Cardiac muscle cell (in vitro differentiated cells and primary cell): ENCODE measurements around the gene SOX13. TPM values are rescaled to one million over a fixed set of nuclear protein-coding genes. Genes with fewer than 3 reads are reported as not detected.

Experiments
- DNase-seq, 2 donors: peaks; one replicate each; pipeline versions ENCODE4 v3.0.0 to v3.0.0-alpha.2; 2010 to 2017; ENCODE audit warnings: low read depth in 1 of 2, low spot score in 1 of 2
- H3K27ac ChIP-seq: fragments of 200-600 bp; sonication (generic); 2 replicates; pipeline ENCODE4 v1.5.1; 2016
- H3K27me3 ChIP-seq: fragments of 200-600 bp; sonication (generic); 2 replicates; pipeline ENCODE4 v1.6.0; 2016; ENCODE audit warnings: control low read depth
- H3K36me3 ChIP-seq: fragments of 200-600 bp; sonication (generic); 2 replicates; pipeline ENCODE4 v1.5.1; 2016; ENCODE audit warnings: control low read depth
- H3K4me1 ChIP-seq: fragments of 200-600 bp; sonication (generic); 2 replicates; pipeline ENCODE4 v1.8.1; 2017; ENCODE audit warnings: low read depth, mild to moderate bottlenecking, mixed run types
- H3K4me3 ChIP-seq: fragments of 200-600 bp; sonication (generic); 2 replicates; pipeline ENCODE4 v1.5.1; 2016; ENCODE audit warnings: mild to moderate bottlenecking
- H3K9me3 ChIP-seq: fragments of 200-600 bp; sonication (generic); 2 replicates; pipeline ENCODE4 v1.5.1; 2017; ENCODE audit warnings: low read depth, mild to moderate bottlenecking, control low read depth
- CTCF ChIP-seq: IDR thresholded peaks from 2 replicates; pipeline ENCODE4 v1.5.1; 2012; ENCODE audit warnings: low read depth, mild to moderate bottlenecking, low read length
- polyA plus RNA-seq: library from polyadenylated mRNA; unstranded; fragments of >200 nt; fragmentation: Nextera tagmentation; extraction: Ambion mirVana; gene quantifications from 2 replicates; pipeline ENCODE4 v1.2.1, GENCODE V29; 2016
- total RNA-seq: library from RNA; depleted of rRNA; stranded (reverse); fragments of >200 nt; gene quantifications from 2 replicates; pipeline ENCODE4 v1.2.3, GENCODE V29; 2016

The SOX13 gene
- total and polyA plus RNA-seq, 2 experiments from 2014 or later = 34.8 to 39.7 TPM

GRCh38 chr1:204073837-204074273 is 940 bp downstream of the SOX13 start:
- no peak for TF ChIP-seq CTCF
- no peaks in the 10 kb centered on the region for H3K9me3 ChIP-seq
- peak overlapping the region; percentile 75 for H3K4me3 ChIP-seq
- H3K36me3 ChIP-seq = no peaks in the 10 kb centered on the region
- peak overlapping the region; percentile 86 for H3K27ac ChIP-seq
- DNase-seq = peak; percentile 33 to 38
- H3K4me1 ChIP-seq = peaks cover 17% of the 10 kb centered on the region
- H3K27me3 ChIP-seq = no peaks in the 10 kb centered on the region

- H3K9me3 ChIP-seq = no peaks in the 10 kb centered on the region
- H3K4me3 ChIP-seq = peak overlapping the region; percentile 75
- no peak for TF ChIP-seq CTCF
- no peaks in the 10 kb centered on the region for H3K36me3 ChIP-seq
- no peaks in the 10 kb centered on the region for H3K27me3 ChIP-seq
- peak overlapping the region; percentile 8 for H3K27ac ChIP-seq
- H3K4me1 ChIP-seq = peaks cover 24% of the 10 kb centered on the region
- DNase-seq = peak; percentile 74 to 88
Observed at GRCh38 chr1:204074274-204075138, 1.6 kb downstream of the SOX13 start.

- TF ChIP-seq CTCF = no peak
- DNase-seq = peak; percentile 39 to 51
- H3K27ac ChIP-seq = no peak overlapping the region
- H3K36me3 ChIP-seq = no peaks in the 10 kb centered on the region
- H3K4me1 ChIP-seq = peaks cover 30% of the 10 kb centered on the region
- no peaks in the 10 kb centered on the region for H3K9me3 ChIP-seq
- no peaks in the 10 kb centered on the region for H3K27me3 ChIP-seq
- H3K4me3 ChIP-seq = peak overlapping the region; percentile 75
Observed at GRCh38 chr1:204075139-204075521, 2.2 kb downstream of the SOX13 start.

GRCh38 chr1:204075890-204076846 is 3.3 kb downstream of the SOX13 start:
- H3K27ac ChIP-seq = no peak overlapping the region
- no peak for DNase-seq
- no peak overlapping the region for H3K4me3 ChIP-seq
- no peaks in the 10 kb centered on the region for H3K36me3 ChIP-seq
- TF ChIP-seq CTCF = no peak
- peaks cover 39% of the 10 kb centered on the region for H3K4me1 ChIP-seq
- H3K9me3 ChIP-seq = no peaks in the 10 kb centered on the region
- H3K27me3 ChIP-seq = no peaks in the 10 kb centered on the region

GRCh38 chr1:204076891-204077290 is 4.0 kb downstream of the SOX13 start:
- no peak for TF ChIP-seq CTCF
- DNase-seq = no peak
- Histone ChIP-seq H3K4me1 (peaks cover 46% of the 10 kb centered on the region), H3K9me3 (no peaks in the 10 kb centered on the region), H3K27me3 (no peaks in the 10 kb centered on the region), H3K4me3 (no peak overlapping the region), H3K36me3 (no peaks in the 10 kb centered on the region), H3K27ac (peak overlapping the region; percentile 89)
